Stimulated activated naive CD4-positive, alpha-beta T cell (primary cell): ENCODE measurements around the gene INPPL1.

Experiments
- DNase-seq, 6 experiments: peaks; one replicate each; lab custom pipeline; 2025; lab: John Stamatoyannopoulos, UW

The INPPL1 gene

GRCh38 chr11:72232260-72233055, 7.9 kb downstream of the INPPL1 start:
- DNase-seq: no peak

GRCh38 chr11:72233056-72233772, 8.6 kb downstream of the INPPL1 start:
- DNase-seq: no peak

- no peak for DNase-seq
These were observed 9.4 kb downstream of the INPPL1 start for GRCh38 chr11:72233773-72234513.

GRCh38 chr11:72234514-72234830, 9.9 kb downstream of the INPPL1 start:
- no peak for DNase-seq

- DNase-seq: no peak
These were observed 10.4 kb downstream of the INPPL1 start for GRCh38 chr11:72234920-72235319.

GRCh38 chr11:72235351-72236057, 10.9 kb downstream of the INPPL1 start:
- no peak for DNase-seq

GRCh38 chr11:72236083-72236697, 11.6 kb downstream of the INPPL1 start:
- DNase-seq: no peak

DNA sequence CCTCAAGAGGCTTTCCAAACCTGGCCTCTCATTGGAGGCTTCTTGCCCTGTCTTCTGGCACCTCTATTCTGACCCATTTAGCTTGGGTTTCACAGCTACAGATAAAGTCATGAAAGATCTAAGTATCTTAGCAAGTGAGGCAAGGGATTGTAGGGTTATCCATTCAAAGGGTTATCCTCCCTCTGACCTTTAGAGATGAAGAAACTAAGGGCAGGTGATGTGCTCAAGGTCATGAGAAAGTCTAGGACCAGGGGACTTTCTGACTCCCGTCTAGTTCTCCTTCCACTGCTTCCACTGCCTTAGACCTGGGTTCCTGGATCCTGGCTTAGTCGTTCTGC, 12.2 kb downstream of the INPPL1 start:
- DNase-seq: no peak

GRCh38 chr11:72237112-72237931, 12.8 kb downstream of the INPPL1 start:
- no peak for DNase-seq

- DNase-seq: peak in 3 of 6 experiments; percentile 22 to 26 (median 23)
These were observed 13.5 kb downstream of the INPPL1 start for GRCh38 chr11:72238040-72238450.

DNA sequence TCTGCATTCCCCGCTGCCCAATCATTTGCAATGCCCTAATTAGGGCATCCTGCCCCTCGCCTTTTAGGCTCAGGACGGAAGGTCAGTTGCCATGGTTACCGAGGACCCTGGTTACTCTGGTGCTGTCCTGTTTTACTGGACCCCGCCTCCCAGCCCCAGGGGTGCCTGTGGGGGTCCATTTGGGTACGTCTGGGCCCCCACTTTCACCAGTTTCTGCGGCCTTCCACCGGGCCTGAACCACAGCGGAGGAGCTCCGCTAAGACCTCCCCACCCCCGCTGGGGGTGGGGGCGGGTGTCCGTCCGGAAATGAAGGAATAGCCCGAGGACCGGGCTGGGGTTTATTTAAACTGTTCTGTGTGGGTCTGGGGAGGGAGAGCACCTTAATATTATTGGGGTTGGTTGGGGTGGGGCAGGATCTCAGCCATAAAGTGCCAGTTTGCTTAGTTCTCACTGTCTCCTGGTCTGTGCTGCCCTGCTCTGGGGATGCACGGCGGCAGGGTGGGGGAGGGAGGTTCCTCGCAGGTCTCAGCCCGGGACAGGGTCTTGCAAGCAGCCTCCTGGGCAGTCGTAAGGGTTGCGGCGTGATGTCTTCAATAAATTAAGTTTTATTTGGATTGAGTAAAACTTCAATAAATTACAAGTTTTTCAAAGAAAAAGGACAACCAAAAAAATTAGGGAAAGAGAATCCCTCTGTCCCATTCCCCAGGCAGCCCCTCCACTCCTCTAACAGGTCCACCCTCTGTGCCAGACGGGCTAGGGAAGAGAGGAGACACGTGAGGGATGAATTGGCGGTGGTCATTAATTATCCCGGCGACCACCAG, 14.1 kb downstream of the INPPL1 start:
- DNase-seq: no peak

DNA sequence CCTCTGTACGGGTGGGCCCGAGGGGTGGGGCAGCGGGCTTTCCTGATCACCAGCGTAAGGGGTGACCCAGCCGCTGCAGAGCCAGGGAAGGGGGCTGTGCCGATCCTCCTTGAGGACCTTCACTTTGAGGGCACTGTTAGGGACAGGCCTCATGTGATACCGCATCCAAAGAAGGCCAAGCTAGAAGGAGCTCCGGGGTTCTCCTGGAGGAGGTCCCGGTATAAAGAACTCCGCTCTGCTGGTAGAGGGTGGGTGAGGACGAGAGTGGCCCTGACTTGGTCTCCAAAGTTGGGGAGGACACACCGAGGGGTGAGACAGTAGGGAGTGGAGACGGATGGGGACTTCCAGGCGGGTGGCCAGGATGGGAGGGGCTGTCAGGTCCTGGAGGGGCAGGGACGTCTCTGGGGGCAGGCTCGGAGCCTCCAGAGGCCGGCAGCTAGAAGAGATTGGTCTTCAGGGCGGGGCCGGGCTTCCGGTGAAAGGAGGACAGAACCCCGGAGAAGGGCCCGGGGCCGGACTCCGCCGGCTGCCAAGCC, 14.8 kb downstream of the INPPL1 start:
- DNase-seq: no peak

- DNase-seq: no peak
These were observed 15.4 kb downstream of the INPPL1 start for GRCh38 chr11:72239849-72240460.

DNA sequence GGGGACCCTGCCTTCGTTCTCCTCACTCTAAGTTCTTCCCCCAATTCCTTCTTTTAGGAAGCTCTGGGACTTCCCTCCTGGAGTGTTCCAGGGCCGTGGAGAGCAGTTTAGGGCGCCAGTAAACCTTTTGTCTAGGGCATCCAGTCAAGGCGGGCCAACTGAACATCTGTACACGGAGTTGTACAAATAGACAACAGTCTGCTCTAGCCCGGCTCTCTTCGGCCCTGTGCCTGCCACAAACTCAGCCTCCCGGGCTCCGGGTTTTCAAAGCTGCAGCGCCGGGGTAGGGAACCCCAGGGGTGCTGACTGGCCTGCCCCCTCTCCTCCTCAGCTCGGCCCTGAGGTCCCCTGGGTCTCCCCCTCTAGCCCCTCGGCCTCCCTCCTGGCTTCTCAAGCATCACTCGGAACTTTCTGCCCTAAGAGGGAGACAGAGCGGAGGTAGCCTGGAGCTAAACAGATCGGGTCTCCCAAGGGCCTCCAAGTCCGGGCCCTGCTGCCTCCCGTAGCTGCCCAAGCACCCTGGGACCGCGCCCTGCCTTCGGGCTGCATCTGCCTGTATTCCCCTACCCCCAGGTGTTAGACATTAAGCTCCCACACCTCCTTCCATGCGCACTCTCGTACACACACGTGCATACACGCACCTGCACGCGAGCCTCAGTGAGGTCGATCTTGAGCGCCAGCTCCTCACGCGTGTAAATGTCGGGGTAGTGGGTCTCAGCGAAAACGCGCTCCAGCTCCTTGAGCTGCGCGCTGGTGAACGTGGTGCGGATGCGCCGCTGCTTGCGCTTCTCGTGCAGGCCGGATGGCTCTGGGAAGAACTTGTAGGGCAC, 16.1 kb downstream of the INPPL1 start:
- peak in 1 of 6 experiments; percentile 6 for DNase-seq

- DNase-seq: no peak
These were observed 16.8 kb downstream of the INPPL1 start for GRCh38 chr11:72241291-72241781.

DNA sequence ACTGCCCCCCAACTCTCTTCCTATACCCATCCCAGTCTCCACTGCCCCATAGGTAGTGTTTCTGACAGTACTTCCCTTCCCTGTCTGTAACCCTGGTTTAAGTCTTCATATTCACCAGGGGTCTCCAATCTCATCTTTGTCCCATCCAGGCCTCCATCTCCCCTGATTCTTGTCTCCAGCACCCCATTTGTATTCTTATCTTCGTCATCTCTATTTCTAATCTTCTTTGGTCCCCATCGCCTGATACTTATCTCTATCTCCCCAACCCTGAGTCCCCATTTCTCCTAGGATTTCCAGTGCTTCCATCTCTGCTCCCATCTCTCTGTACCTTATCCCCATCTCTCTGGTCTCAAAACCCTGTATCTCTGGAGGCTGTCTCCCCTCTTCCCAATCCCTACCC, 17.6 kb downstream of the INPPL1 start:
- no peak for DNase-seq

DNA sequence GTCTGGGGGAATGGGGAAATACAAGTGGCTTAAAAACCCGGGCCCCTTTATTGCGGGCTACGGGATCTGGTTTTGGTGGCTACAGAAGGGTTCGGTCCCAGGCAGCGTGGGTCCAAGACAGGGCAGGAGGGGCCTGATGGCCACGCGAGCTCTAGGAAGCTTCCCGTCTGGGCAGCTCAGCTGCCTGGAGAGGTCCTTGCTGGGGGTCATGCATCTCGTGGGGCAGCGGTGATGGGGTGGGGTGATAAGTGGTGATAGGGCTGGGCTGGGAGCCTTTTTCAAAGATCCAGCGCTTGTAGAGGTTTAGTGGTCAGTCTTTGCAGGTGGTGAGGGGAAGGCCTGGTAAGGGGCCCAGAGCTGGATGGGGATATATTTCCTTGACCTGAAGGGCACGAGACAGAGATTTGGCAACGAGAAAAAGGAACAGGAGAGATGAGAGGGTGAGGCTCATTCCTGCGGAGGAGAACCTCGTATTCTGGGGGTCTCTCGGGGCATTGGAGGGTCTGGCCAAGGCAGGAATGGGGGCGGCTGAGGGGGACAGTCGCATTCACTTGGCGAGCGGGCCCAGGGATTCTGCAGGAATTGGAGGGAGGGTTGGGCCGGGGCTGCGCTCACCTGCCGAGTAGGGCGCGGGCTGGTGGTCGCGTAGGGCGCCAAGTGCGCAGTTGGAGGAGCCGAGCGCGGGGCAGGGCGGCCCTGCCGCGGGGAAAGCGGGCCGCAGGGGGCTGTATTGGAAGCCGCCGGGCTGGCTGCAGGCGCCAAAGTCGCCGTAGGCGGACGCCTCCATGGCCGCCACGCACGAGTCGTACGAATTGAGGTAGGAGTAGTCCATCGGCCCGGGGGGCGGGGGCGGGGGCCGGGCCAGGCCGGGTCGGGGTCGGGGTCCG, 18.8 kb downstream of the INPPL1 start:
- DNase-seq: no peak

- no peak for DNase-seq
These were observed 19.4 kb downstream of the INPPL1 start, which contains the start of gene PHOX2A for GRCh38 chr11:72244060-72244360. PHOX2A (minus strand) TSS chr11:72244176; CDS start chr11:72244004, 172 bp downstream.
